Measurements from ENCODE around the gene WDR70. TPM values are rescaled to one million over a fixed set of nuclear protein-coding genes. Genes with fewer than 3 reads are reported as not detected.
"Not testable (repeated sequence)": the region's sequence is repeated elsewhere in the genome, so short reads cannot be mapped to it uniquely, and the experiment has no call there.

WDR70 gene
- polyA plus RNA-seq, 1 of the 3 experiments (the other 2 are of a cell fraction), result 14.2 TPM

DNA sequence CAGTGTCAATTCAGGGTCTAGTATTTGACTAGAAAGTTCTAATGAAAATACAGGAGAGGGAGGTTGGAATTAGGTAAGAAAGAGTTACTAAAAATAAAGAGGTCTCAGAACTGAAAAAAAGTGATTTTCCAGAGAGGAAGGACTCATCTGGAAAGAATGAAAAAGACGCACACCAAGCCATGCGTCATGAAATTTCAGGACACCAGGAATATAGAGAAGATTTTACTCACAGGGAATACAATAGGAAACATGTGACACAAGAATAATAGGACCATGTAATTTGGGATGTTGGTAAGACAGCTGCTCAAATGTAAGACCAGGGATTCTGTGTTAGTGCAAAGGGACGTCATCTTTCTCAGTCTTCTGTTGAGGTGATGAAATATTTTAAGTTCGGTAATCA lies 236.1 kb downstream of the WDR70 start (continued):
- TF ChIP-seq GABPA (IDR thresholded peaks at IDR 0.05; ENCODE audit: low read depth) (no peak), NFIC (IDR thresholded peaks at IDR 0.05; ENCODE audit: borderline replicate concordance) (no peak), FOSL2 (IDR thresholded peaks at IDR 0.05; ENCODE audit: borderline replicate concordance, low read depth) (peak; percentile 85), MXI1 (IDR thresholded peaks at IDR 0.05; ENCODE audit: low read depth, low read length) (no peak), EZH2phosphoT487 (IDR thresholded peaks at IDR 0.05; ENCODE audit: borderline replicate concordance, low read depth) (no peak), SIN3A (IDR thresholded peaks at IDR 0.05; ENCODE audit: borderline replicate concordance, low read depth, low read length) (no peak), EP300 (IDR thresholded peaks at IDR 0.05; ENCODE audit: borderline replicate concordance in 1 of 2, low read depth in 1 of 2, low read length in 1 of 2) (no peak; a peak in 1 of 4 replicates), TAF1 (IDR thresholded peaks at IDR 0.05; ENCODE audit: borderline replicate concordance, low read depth, low read length) (no peak), POLR2AphosphoS5 (IDR thresholded peaks at IDR 0.05; ENCODE audit: low read depth, low read length) (peak; percentile 13; the same call in 1 of the 2 replicates)
- TF ChIP-seq, protein P1, sequence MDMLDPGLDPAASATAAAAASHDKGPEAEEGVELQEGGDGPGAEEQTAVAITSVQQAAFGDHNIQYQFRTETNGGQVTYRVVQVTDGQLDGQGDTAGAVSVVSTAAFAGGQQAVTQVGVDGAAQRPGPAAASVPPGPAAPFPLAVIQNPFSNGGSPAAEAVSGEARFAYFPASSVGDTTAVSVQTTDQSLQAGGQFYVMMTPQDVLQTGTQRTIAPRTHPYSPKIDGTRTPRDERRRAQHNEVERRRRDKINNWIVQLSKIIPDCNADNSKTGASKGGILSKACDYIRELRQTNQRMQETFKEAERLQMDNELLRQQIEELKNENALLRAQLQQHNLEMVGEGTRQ (IDR thresholded peaks at IDR 0.05; ENCODE audit: borderline replicate concordance, low read depth, low read length), result no peak
- TF ChIP-seq, protein P2, sequence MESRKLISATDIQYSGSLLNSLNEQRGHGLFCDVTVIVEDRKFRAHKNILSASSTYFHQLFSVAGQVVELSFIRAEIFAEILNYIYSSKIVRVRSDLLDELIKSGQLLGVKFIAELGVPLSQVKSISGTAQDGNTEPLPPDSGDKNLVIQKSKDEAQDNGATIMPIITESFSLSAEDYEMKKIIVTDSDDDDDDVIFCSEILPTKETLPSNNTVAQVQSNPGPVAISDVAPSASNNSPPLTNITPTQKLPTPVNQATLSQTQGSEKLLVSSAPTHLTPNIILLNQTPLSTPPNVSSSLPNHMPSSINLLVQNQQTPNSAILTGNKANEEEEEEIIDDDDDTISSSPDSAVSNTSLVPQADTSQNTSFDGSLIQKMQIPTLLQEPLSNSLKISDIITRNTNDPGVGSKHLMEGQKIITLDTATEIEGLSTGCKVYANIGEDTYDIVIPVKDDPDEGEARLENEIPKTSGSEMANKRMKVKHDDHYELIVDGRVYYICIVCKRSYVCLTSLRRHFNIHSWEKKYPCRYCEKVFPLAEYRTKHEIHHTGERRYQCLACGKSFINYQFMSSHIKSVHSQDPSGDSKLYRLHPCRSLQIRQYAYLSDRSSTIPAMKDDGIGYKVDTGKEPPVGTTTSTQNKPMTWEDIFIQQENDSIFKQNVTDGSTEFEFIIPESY (IDR thresholded peaks at IDR 0.05; ENCODE audit: borderline replicate concordance, low read depth), result no peak

DNA sequence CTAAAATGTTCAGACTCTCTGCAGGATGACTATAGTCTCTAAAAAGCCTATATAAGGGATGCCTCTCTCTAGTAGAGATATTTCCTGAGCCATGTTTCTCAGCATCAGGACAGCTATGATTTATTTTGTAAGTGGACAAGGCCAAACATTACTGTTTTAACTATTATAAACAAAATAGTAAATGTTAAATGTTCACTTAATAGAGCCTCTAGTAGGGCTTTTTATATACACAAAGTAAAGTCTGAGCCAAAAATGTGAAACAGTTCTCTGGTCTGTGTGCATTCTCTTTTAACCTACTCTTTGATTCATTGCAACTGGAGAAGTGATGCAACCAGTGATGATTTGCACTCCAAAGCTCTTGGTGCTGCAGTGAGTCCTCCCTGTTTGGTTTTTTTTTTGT lies 240.2 kb downstream of the WDR70 start:
- Histone ChIP-seq H3K4me2 (no peak overlapping the region), H3K9me2 (no peaks in the 10 kb centered on the region), H3K9ac (no peak overlapping the region), H3K4me1 (ENCODE audit: control insufficient read depth in 1 of 2, insufficient read depth in 2 of 2, low read depth in 1 of 2, low read length in 1 of 2) (peaks cover 0 to 13% of the 10 kb centered on the region in 2 experiments; a peak in 2 of 4 replicates), H3K9me3 (peaks cover 5% of the 10 kb centered on the region; the same call in 1 of the 2 replicates), H3K27ac (ENCODE audit: low read depth in 2 of 2, low read length in 1 of 2) (no peak overlapping the region), H3K79me2 (ENCODE audit: insufficient read depth) (no peaks in the 10 kb centered on the region), H2AFZ (ENCODE audit: low read depth) (no peak overlapping the region), H4K20me1 (ENCODE audit: insufficient read depth) (no peaks in the 10 kb centered on the region), H3K27me3 (ENCODE audit: insufficient read depth) (no peaks in the 10 kb centered on the region), H3K4me3 (ENCODE audit: low read depth in 2 of 2, low read length in 1 of 2) (no peak overlapping the region), H3F3A (replicated peaks; ENCODE audit: insufficient read depth) (peaks cover 22% of the 10 kb centered on the region), H3K36me3 (replicated peaks in 1 of 2; ENCODE audit: control insufficient read depth in 1 of 2, insufficient read depth in 2 of 2, low read length in 1 of 2) (peaks cover 0 to 15% of the 10 kb centered on the region in 2 experiments)
- CTCF ChIA-PET, result no interaction called here
- POLR2A ChIA-PET, result no interaction called here
- TF ChIP-seq, protein P3, sequence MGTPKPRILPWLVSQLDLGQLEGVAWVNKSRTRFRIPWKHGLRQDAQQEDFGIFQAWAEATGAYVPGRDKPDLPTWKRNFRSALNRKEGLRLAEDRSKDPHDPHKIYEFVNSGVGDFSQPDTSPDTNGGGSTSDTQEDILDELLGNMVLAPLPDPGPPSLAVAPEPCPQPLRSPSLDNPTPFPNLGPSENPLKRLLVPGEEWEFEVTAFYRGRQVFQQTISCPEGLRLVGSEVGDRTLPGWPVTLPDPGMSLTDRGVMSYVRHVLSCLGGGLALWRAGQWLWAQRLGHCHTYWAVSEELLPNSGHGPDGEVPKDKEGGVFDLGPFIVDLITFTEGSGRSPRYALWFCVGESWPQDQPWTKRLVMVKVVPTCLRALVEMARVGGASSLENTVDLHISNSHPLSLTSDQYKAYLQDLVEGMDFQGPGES (IDR thresholded peaks at IDR 0.05; ENCODE audit: low read depth, low read length), result no peak
- TF ChIP-seq NFIC (IDR thresholded peaks at IDR 0.05; ENCODE audit: borderline replicate concordance) (no peak), EZH2phosphoT487 (IDR thresholded peaks at IDR 0.05; ENCODE audit: borderline replicate concordance, low read depth) (no peak), NRF1 (IDR thresholded peaks at IDR 0.05; ENCODE audit: low read depth, low read length) (no peak), TAF1 (IDR thresholded peaks at IDR 0.05; ENCODE audit: borderline replicate concordance, low read depth, low read length) (no peak), JUND (IDR thresholded peaks at IDR 0.05) (no peak), ELF1 (IDR thresholded peaks at IDR 0.05) (no peak), GATA2 (CRISPR knock-in tag; IDR thresholded peaks at IDR 0.05) (no peak)
- TF ChIP-seq, protein P4, sequence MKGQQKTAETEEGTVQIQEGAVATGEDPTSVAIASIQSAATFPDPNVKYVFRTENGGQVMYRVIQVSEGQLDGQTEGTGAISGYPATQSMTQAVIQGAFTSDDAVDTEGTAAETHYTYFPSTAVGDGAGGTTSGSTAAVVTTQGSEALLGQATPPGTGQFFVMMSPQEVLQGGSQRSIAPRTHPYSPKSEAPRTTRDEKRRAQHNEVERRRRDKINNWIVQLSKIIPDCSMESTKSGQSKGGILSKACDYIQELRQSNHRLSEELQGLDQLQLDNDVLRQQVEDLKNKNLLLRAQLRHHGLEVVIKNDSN (IDR thresholded peaks at IDR 0.05; ENCODE audit: borderline replicate concordance, low read depth), result no peak
- DNase-seq, result no peak

DNA sequence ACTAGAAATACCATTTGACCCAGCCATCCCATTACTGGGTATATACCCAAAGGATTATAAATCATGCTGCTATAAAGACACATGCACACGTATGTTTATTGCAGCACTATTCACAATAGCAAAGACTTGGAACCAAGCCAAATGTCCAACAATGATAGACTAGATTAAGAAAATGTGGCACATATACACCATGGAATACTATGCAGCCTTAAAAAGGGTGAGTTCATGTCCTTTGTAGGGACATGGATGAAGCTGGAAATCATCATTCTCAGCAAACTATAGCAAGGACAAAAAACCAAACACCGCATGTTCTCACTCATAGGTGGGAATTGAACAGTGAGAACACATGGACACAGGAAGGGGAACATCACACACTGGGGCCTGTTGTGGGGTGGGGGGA lies 243.2 kb downstream of the WDR70 start:
- 92% methylated on average over 1 of the region's 2 CpGs for WGBS (ENCODE audit: low lambda C conversion rate)

More for the DNA sequence above, 243.2 kb downstream of the WDR70 start:
- DNase-seq; H3K9me3 ChIP-seq; CTCF ChIA-PET; H3K4me1 ChIP-seq (ENCODE audit: control insufficient read depth in 1 of 2, insufficient read depth in 2 of 2, low read depth in 1 of 2, low read length in 1 of 2); H3K27me3 ChIP-seq (ENCODE audit: insufficient read depth); H3F3A ChIP-seq (replicated peaks; ENCODE audit: insufficient read depth); H2AFZ ChIP-seq (ENCODE audit: low read depth); H3K9me2 ChIP-seq; H3K79me2 ChIP-seq (ENCODE audit: insufficient read depth); H3K9ac ChIP-seq; H4K20me1 ChIP-seq (ENCODE audit: insufficient read depth); H3K4me3 ChIP-seq (ENCODE audit: low read depth in 2 of 2, low read length in 1 of 2); POLR2A ChIA-PET; H3K27ac ChIP-seq (ENCODE audit: low read depth in 2 of 2, low read length in 1 of 2); H3K4me2 ChIP-seq: not testable (repeated sequence)
- peaks cover 0 to 15% of the 10 kb centered on the region in 2 experiments for H3K36me3 ChIP-seq (replicated peaks in 1 of 2; ENCODE audit: control insufficient read depth in 1 of 2, insufficient read depth in 2 of 2, low read length in 1 of 2)
